Fibroblast of skin of right quadriceps (primary cell): ENCODE data around the gene DMP1.
"Not testable (repeated sequence)": the region's sequence is repeated elsewhere in the genome, so short reads cannot be mapped to it uniquely, and the experiment has no call there.

Source experiments
- DNase-seq: peaks from one replicate; pipeline ENCODE4 v3.0.0-alpha.2; 2013

DMP1 gene

GRCh38 chr4:87688316-87688715, 38.2 kb downstream of the DMP1 start:
- DNase-seq: no peak

GRCh38 chr4:87690947-87691346, 40.9 kb downstream of the DMP1 start:
- DNase-seq: not testable (repeated sequence)

GRCh38 chr4:87692060-87692459, 42.0 kb downstream of the DMP1 start:
- DNase-seq: not testable (repeated sequence)

- DNase-seq: no peak
Measured at GRCh38 chr4:87697272-87697671, 47.2 kb downstream of the DMP1 start.

GRCh38 chr4:87697945-87698344, 47.9 kb downstream of the DMP1 start:
- DNase-seq: no peak

- DNase-seq: no peak
Measured at GRCh38 chr4:87698394-87698793, 48.3 kb downstream of the DMP1 start.

GRCh38 chr4:87704001-87704400, 53.9 kb downstream of the DMP1 start:
- DNase-seq: no peak

GRCh38 chr4:87707279-87707918, 57.3 kb downstream of the DMP1 start:
- DNase-seq: no peak
